Camera-type eye (tissue), 1 donor: Measurements from ENCODE around the gene KLF15. TPM values are rescaled to one million over a fixed set of nuclear protein-coding genes. Genes with fewer than 3 reads are reported as not detected.

Source experiments
- total RNA-seq: library from RNA; depleted of rRNA; stranded (reverse); fragments of >200 nt; gene quantifications from one replicate; pipeline ENCODE4 v1.2.3, GENCODE V29; 2014

Gene KLF15
- 7.7 TPM for total RNA-seq

DNA sequence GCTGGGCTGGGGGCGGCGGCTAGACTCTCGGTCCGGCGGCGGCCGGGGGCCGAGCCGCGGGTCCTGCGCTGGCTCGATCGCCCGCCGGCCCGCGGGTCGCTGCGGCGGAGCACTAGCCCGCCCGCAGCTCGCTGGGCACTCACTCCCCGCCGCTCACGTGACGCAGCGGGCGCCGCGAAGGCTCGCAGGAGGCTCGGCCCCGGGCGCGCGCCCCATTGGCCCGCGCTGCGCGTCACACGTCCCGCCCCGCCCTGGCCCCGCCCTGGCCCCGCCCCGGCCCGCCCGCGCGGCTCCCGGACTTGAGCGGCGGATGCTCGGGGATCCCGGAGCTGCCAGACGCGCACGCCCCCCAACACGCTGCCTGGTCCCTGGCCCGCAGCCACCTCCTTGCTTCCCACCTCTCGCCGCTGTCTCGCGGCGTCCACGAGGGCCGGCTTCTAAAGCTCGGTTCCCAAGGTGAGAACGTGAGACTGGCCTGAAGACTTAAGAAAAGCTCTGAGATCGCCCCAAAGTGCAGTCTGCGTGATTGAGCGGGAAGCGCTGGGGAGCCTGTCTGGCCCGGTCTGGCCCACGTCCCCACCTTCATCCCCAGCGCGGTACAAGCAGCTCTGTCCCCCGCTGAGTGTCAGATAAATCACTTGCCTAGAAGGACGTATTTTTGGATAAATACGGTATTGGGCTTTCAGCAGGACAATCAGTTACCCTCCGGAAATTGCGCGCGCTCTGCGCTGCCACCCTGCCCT lies at the start of gene KLF15:
Gene KLF15 (minus strand): TSS at position 114 of the 743 bp plus-strand sequence. CDS start 4,486 bp downstream, outside the sequence.

DNA sequence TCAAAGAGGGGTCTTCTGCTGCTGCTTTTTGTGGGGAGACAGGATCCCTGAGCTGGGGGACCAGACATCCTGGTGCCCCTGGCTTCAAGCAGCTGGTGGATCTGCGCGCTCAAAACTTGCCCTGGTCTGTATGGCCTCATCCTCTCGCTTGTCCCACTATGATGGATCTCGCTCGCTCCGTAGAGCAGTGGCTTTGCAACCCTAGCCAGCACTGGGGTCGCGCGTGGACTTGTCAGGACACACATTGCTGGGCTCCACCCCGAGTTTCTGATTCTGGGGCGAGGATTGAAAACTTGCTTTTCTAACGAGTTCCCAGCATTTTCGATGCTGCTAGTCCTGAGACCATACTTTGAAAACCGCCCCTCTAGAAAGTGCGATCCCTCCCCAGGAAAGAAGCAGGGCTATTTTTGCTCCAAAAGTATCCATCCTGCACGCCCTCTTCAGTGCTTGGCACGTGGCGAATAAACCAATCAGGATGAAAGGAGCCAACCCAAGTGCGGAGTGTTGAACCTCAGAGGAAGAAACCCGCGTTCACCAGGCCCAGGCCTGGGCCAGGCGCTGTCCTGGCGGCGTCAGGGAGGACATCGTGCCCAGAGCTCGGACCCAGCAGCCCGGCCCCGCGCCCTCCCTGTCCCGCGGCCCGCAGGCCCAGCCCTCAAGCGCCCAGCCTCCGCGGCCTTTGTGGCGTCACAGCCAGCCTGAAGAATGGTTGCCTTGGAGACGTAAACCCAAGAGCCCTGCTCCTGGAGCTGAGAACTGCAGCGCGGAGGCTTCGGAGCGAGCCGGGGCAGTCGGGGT lies 37.2 kb upstream of the KLF15 start, which contains the start of gene CFAP100:
Gene CFAP100 (plus strand): TSS at position 731 of the 798 bp plus-strand sequence. CDS start 1,092 bp downstream, outside the sequence.

Other genes with a start within 250 kb of the KLF15 start
- gene ALDH1L1, start 176.8 kb downstream of the KLF15 start, total RNA-seq, result 2.5 TPM
- not detected for gene CFAP100, start 37.5 kb upstream of the KLF15 start, total RNA-seq
- gene ZXDC, start 118.5 kb upstream of the KLF15 start, total RNA-seq, result 48.3 TPM
- 0.11 TPM for gene UROC1, start 160.4 kb upstream of the KLF15 start, total RNA-seq
- 0.38 TPM for gene CHST13, start 166.7 kb upstream of the KLF15 start, total RNA-seq
- gene C3orf22, start 201.5 kb upstream of the KLF15 start, total RNA-seq, result not detected